H9 (cell line): Measurements from ENCODE around the gene CPSF4L. TPM values are rescaled to one million over a fixed set of nuclear protein-coding genes. Genes with fewer than 3 reads are reported as not detected.

Source experiments
- DNase-seq: peaks from one replicate; pipeline ENCODE4 v3.0.0-alpha.2; 2017
- H2AFZ ChIP-seq: one replicate; pipeline ENCODE4 v1.6.1; 2013; ENCODE audit warnings: mild to moderate bottlenecking, low read length, control low read depth, moderate library complexity
- H2AK5ac ChIP-seq: 2 replicates; pipeline ENCODE4 v1.6.1; 2013; ENCODE audit warnings: low read length, control low read depth, mixed read lengths; ENCODE audit not compliant: insufficient read length
- H2BK120ac ChIP-seq: one replicate; pipeline ENCODE4 v1.6.1; 2013; ENCODE audit warnings: low read depth, mild to moderate bottlenecking, low read length, control low read depth, inconsistent platforms; ENCODE audit not compliant: poor library complexity, severe bottlenecking
- H2BK12ac ChIP-seq: 2 replicates; pipeline ENCODE4 v1.6.1; 2013; ENCODE audit warnings: low read length, control low read depth, mixed read lengths, low read depth; ENCODE audit not compliant: insufficient read length
- H2BK15ac ChIP-seq: 2 replicates; pipeline ENCODE4 v1.6.1; 2013; ENCODE audit warnings: low read depth, low read length, control low read depth
- H2BK20ac ChIP-seq: one replicate; pipeline ENCODE4 v1.6.1; 2013; ENCODE audit warnings: low read depth, mild to moderate bottlenecking, low read length, control low read depth, inconsistent platforms; ENCODE audit not compliant: poor library complexity, severe bottlenecking
- H2BK5ac ChIP-seq: 2 replicates; pipeline ENCODE4 v1.6.1; 2013; ENCODE audit warnings: low read length, control low read depth, mixed read lengths; ENCODE audit not compliant: insufficient read length
- H3K14ac ChIP-seq: 2 replicates; pipeline ENCODE4 v1.6.1; 2013; ENCODE audit warnings: low read length, control low read depth; ENCODE audit not compliant: insufficient read depth
- H3K18ac ChIP-seq: 2 replicates; pipeline ENCODE4 v1.6.1; 2013; ENCODE audit warnings: low read depth, mild to moderate bottlenecking, mixed read lengths, low read length, control low read depth; ENCODE audit not compliant: insufficient read length
- H3K23ac ChIP-seq: 2 replicates; pipeline ENCODE4 v1.6.1; 2013; ENCODE audit warnings: low read length, control low read depth, mixed read lengths, low read depth; ENCODE audit not compliant: insufficient read length
- H3K23me2 ChIP-seq: 2 replicates; pipeline ENCODE4 v1.6.1; 2013; ENCODE audit warnings: low read depth, mild to moderate bottlenecking, mixed read lengths, low read length, control low read depth; ENCODE audit not compliant: insufficient read length, poor library complexity, severe bottlenecking
- H3K27ac ChIP-seq: 2 replicates; pipeline ENCODE4 v1.5.1; 2013; ENCODE audit warnings: low read length, control low read depth, mixed read lengths, low read depth; ENCODE audit not compliant: insufficient read length
- H3K27me3 ChIP-seq: 2 replicates; pipeline ENCODE4 v1.6.1; 2013; ENCODE audit warnings: low read length, control low read depth, inconsistent platforms; ENCODE audit not compliant: insufficient read depth
- H3K4ac ChIP-seq: 2 replicates; pipeline ENCODE4 v1.6.1; 2013; ENCODE audit warnings: low read depth, mild to moderate bottlenecking, control low read depth, inconsistent platforms, low read length, moderate library complexity
- H3K4me1 ChIP-seq: 2 replicates; pipeline ENCODE4 v1.6.1; 2013; ENCODE audit warnings: low read length, control low read depth, inconsistent platforms; ENCODE audit not compliant: insufficient read depth
- H3K4me2 ChIP-seq: 2 replicates; pipeline ENCODE4 v1.6.1; 2013; ENCODE audit warnings: low read length, control low read depth, mixed read lengths; ENCODE audit not compliant: insufficient read length, insufficient read depth
- H3K56ac ChIP-seq: 2 replicates; pipeline ENCODE4 v1.6.1; 2013; ENCODE audit warnings: low read depth, mild to moderate bottlenecking, mixed read lengths, low read length, control low read depth; ENCODE audit not compliant: insufficient read length
- H3K79me1 ChIP-seq: 2 replicates; pipeline ENCODE4 v1.6.1; 2013; ENCODE audit warnings: low read depth, mild to moderate bottlenecking, moderate library complexity, low read length, control low read depth, inconsistent platforms; ENCODE audit not compliant: insufficient read depth, poor library complexity, severe bottlenecking
- H3K79me2 ChIP-seq: 2 replicates; pipeline ENCODE4 v1.6.1; 2013; ENCODE audit warnings: low read length, control low read depth, inconsistent platforms; ENCODE audit not compliant: insufficient read depth
- H3K9ac ChIP-seq: 2 replicates; pipeline ENCODE4 v1.6.1; 2013; ENCODE audit warnings: low read length, control low read depth, mixed read lengths; ENCODE audit not compliant: insufficient read length; ENCODE audit errors: extremely low read depth
- H3K9me3 ChIP-seq: one replicate; pipeline ENCODE4 v1.6.1; 2013; ENCODE audit warnings: low read depth, low read length, inconsistent platforms; ENCODE audit not compliant: control insufficient read depth
- H3T11ph ChIP-seq: one replicate; pipeline ENCODE4 v1.6.1; 2013; ENCODE audit warnings: mild to moderate bottlenecking, low read length, control low read depth, inconsistent platforms
- H4K20me1 ChIP-seq: one replicate; pipeline ENCODE4 v1.6.1; 2013; ENCODE audit not compliant: control insufficient read depth, insufficient read length, insufficient read depth
- H4K5ac ChIP-seq: 2 replicates; pipeline ENCODE4 v1.6.1; 2013; ENCODE audit warnings: low read depth, mild to moderate bottlenecking, mixed read lengths, low read length, control low read depth; ENCODE audit not compliant: insufficient read length
- H4K8ac ChIP-seq: replicated peaks from 2 replicates; pipeline ENCODE4 v1.6.1; 2013; ENCODE audit warnings: low read length, control low read depth, mixed read lengths, low read depth; ENCODE audit not compliant: insufficient read length
- H4K91ac ChIP-seq: 2 replicates; pipeline ENCODE4 v1.6.1; 2013; ENCODE audit warnings: low read depth, mild to moderate bottlenecking, moderate library complexity, mixed read lengths, low read length, control low read depth; ENCODE audit not compliant: insufficient read length
- H3K27ac Mint-ChIP-seq, 3 experiments: 2 replicates in 2 of 3; 3 replicates in 1 of 3; pipeline ENCODE4 v1.8.0; 2020 to 2021; ENCODE audit warnings: mixed read lengths in 3 of 3, mild to moderate bottlenecking in 1 of 3, moderate library complexity in 1 of 3
- H3K27me3 Mint-ChIP-seq: 2 replicates; pipeline ENCODE4 v1.8.0; 2021; ENCODE audit warnings: low read depth, mild to moderate bottlenecking, moderate library complexity, mixed read lengths
- H3K36me3 Mint-ChIP-seq, 3 experiments: 2 replicates in 2 of 3; 3 replicates in 1 of 3; pipeline ENCODE4 v1.8.0; 2020 to 2021; ENCODE audit warnings: low read depth in 3 of 3, mixed read lengths in 3 of 3; ENCODE audit not compliant: insufficient read depth in 1 of 3
- H3K4me1 Mint-ChIP-seq, 2 experiments: 2 replicates each; pipeline ENCODE4 v1.8.0; 2020; ENCODE audit warnings: mixed read lengths in 2 of 2
- H3K4me3 Mint-ChIP-seq, 2 experiments: 2 replicates in 1 of 2; 3 replicates in 1 of 2; pipeline ENCODE4 v1.8.0; 2020 to 2021; ENCODE audit warnings: mild to moderate bottlenecking in 2 of 2, mixed read lengths in 2 of 2, moderate library complexity in 1 of 2
- H3K9me3 Mint-ChIP-seq, 2 experiments: 2 replicates in 1 of 2; 3 replicates in 1 of 2; pipeline ENCODE4 v1.8.0; 2020; ENCODE audit warnings: mild to moderate bottlenecking in 2 of 2, mixed read lengths in 2 of 2, moderate library complexity in 1 of 2
- CTCF ChIP-seq: fragments of 200-600 bp; sonication (generic); conservative IDR thresholded peaks from 3 replicates; pipeline ENCODE4 v1.8.0; 2021; ENCODE audit warnings: antibody characterized with exemption, mild to moderate bottlenecking
- WGBS: extraction: QIAGEN DNeasy Blood & Tissue Kit; methylation state at CpG from one replicate; pipeline ENCODE4 v1.1.7; 2013; ENCODE audit warnings: missing lambda C conversion rate, low lambda C conversion rate, mixed read lengths; ENCODE audit not compliant: insufficient read length; ENCODE audit errors: extremely low coverage; 5-methylcytosine and 5-hydroxymethylcytosine counted together
- total RNA-seq: library from RNA; stranded (reverse); gene quantifications from 2 replicates; pipeline ENCODE4 v1.2.1, GENCODE V29; 2021

Gene CPSF4L
- total RNA-seq, 1 experiment from 2014 or later = not detected

GRCh38 chr17:73228748-73229236 is 32.9 kb downstream of the CPSF4L start:
- no peak overlapping the region for H2BK15ac ChIP-seq
- no peak for DNase-seq
- H3K18ac ChIP-seq = no peak overlapping the region
- H4K20me1 ChIP-seq = no peaks in the 10 kb centered on the region
- peaks cover 41% of the 10 kb centered on the region for H3K79me2 ChIP-seq
- Mint-ChIP-seq H3K4me1 (peaks cover 48 to 51% of the 10 kb centered on the region in 2 experiments), H3K27ac (peak overlapping the region in 2 of 3 experiments; percentile 25 to 39; a peak in 3 of 7 replicates), H3K36me3 (peaks cover 4 to 22% (median 17%) of the 10 kb centered on the region in 3 experiments; a peak in 5 of 7 replicates), H3K27me3 (no peaks in the 10 kb centered on the region), H3K4me3 (no peak overlapping the region; a peak in 1 of 5 replicates), H3K9me3 (no peaks in the 10 kb centered on the region; a peak in 1 of 5 replicates)
- H4K91ac ChIP-seq = no peak overlapping the region
- no peak overlapping the region for H3K4ac ChIP-seq
- no peak overlapping the region for H2AK5ac ChIP-seq
- H3K27me3 ChIP-seq = no peaks in the 10 kb centered on the region
- H4K8ac ChIP-seq = no peak overlapping the region
- no peak overlapping the region for H2BK20ac ChIP-seq
- no peak overlapping the region for H2BK120ac ChIP-seq
- H2BK5ac ChIP-seq = no peak overlapping the region
- H3K4me1 ChIP-seq = peaks cover 6% of the 10 kb centered on the region; the same call in 1 of the 2 replicates
- H3K79me1 ChIP-seq = peaks cover 3% of the 10 kb centered on the region
- no peak overlapping the region for H3T11ph ChIP-seq
- no peak overlapping the region for H3K9ac ChIP-seq
- H2BK12ac ChIP-seq = no peak overlapping the region
- H3K4me2 ChIP-seq = no peak overlapping the region
- no peak overlapping the region for H2AFZ ChIP-seq
- no CpG with 5 or more reads among the region's 2 CpGs for WGBS
- no peak overlapping the region for H4K5ac ChIP-seq
- H3K23me2 ChIP-seq = peaks cover 12% of the 10 kb centered on the region
- H3K9me3 ChIP-seq = no peaks in the 10 kb centered on the region
- H3K56ac ChIP-seq = no peak overlapping the region
- H3K23ac ChIP-seq = no peak overlapping the region
- no peak overlapping the region for H3K14ac ChIP-seq
- TF ChIP-seq CTCF = no peak
- no peak overlapping the region for H3K27ac ChIP-seq
